KMS-11 (cell line): Measurements from ENCODE around the gene RAB10.

ENCODE experiments used
- H2AFZ ChIP-seq: fragments of 200-600 bp; sonication (generic); 2 replicates; pipeline ENCODE4 v1.6.1; 2016; ENCODE audit warnings: antibody characterized with exemption, mixed run types, low read depth
- H3K27ac ChIP-seq: fragments of 200-600 bp; sonication (generic); 2 replicates; pipeline ENCODE4 v1.6.1; 2016; ENCODE audit warnings: mild to moderate bottlenecking, mixed run types
- H3K27me3 ChIP-seq: fragments of 200-600 bp; sonication (generic); 2 replicates; pipeline ENCODE4 v1.6.1; 2017; ENCODE audit warnings: mild to moderate bottlenecking, low read depth, mixed run types, moderate library complexity; ENCODE audit not compliant: insufficient read depth
- H3K36me3 ChIP-seq: fragments of 200-600 bp; sonication (generic); 2 replicates; pipeline ENCODE4 v1.6.1; 2017; ENCODE audit warnings: mild to moderate bottlenecking, mixed run types; ENCODE audit not compliant: insufficient read depth
- H3K4me1 ChIP-seq: fragments of 200-600 bp; sonication (generic); 2 replicates; pipeline ENCODE4 v1.6.1; 2016; ENCODE audit warnings: mild to moderate bottlenecking, low read depth, mixed run types; ENCODE audit not compliant: poor library complexity, severe bottlenecking
- H3K4me2 ChIP-seq: fragments of 200-600 bp; sonication (generic); 2 replicates; pipeline ENCODE4 v1.7.0; 2016; ENCODE audit warnings: mild to moderate bottlenecking, mixed run types
- H3K4me3 ChIP-seq: fragments of 200-600 bp; sonication (generic); IDR thresholded peaks from 2 replicates; pipeline ENCODE4 v1.6.1; 2017; ENCODE audit warnings: low read depth, low read length, mixed read lengths; ENCODE audit not compliant: insufficient read depth
- H3K79me2 ChIP-seq: fragments of 200-600 bp; sonication (generic); 2 replicates; pipeline ENCODE4 v1.6.1; 2016; ENCODE audit warnings: low read depth, mixed run types; ENCODE audit not compliant: insufficient read depth
- H3K9ac ChIP-seq: fragments of 200-600 bp; sonication (generic); 2 replicates; pipeline ENCODE4 v1.6.1; 2016; ENCODE audit warnings: mild to moderate bottlenecking, mixed run types
- H4K20me1 ChIP-seq: fragments of 200-600 bp; sonication (generic); 2 replicates; pipeline ENCODE4 v1.6.1; 2016; ENCODE audit warnings: mild to moderate bottlenecking, mixed run types; ENCODE audit not compliant: insufficient read depth
- TF ChIP-seq, protein P1 (sequence below): fragments of 200-600 bp; sonication (generic); conservative IDR thresholded peaks from 2 replicates; pipeline ENCODE4 v1.6.1; 2017; ENCODE audit warnings: low read depth, mild to moderate bottlenecking, antibody characterized with exemption, low read length, moderate library complexity, mixed read lengths

The RAB10 gene

DNA sequence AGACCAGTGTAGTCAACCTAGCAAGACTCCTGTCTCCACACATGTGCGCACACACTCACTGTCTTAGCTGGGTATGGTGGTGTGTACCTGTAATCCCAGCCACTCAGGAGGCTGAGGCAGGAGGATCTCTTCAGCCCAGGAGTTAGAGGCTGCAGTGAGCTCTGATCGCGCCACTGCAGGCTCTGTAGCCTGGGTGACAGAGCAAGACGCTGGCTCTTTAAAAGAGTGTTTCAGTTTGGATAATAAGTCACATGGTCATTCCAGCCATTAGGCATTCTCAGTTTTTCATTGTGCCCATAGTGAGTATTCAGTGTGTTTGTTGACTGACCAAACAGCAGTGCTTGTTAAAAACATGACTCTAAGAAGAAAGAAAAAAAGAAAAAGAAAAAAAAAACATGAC, 31.0 kb downstream of the RAB10 start:
- H2AFZ ChIP-seq, result no peak overlapping the region
- no peak overlapping the region for H3K9ac ChIP-seq
- H3K4me1 ChIP-seq, result peaks cover 78% of the 10 kb centered on the region
- no peaks in the 10 kb centered on the region for H3K27me3 ChIP-seq
- no peak overlapping the region for H3K4me3 ChIP-seq
- H3K79me2 ChIP-seq, result peaks cover 81% of the 10 kb centered on the region
- H3K36me3 ChIP-seq, result no peaks in the 10 kb centered on the region
- no peak overlapping the region for H3K4me2 ChIP-seq
- TF ChIP-seq, protein P1, sequence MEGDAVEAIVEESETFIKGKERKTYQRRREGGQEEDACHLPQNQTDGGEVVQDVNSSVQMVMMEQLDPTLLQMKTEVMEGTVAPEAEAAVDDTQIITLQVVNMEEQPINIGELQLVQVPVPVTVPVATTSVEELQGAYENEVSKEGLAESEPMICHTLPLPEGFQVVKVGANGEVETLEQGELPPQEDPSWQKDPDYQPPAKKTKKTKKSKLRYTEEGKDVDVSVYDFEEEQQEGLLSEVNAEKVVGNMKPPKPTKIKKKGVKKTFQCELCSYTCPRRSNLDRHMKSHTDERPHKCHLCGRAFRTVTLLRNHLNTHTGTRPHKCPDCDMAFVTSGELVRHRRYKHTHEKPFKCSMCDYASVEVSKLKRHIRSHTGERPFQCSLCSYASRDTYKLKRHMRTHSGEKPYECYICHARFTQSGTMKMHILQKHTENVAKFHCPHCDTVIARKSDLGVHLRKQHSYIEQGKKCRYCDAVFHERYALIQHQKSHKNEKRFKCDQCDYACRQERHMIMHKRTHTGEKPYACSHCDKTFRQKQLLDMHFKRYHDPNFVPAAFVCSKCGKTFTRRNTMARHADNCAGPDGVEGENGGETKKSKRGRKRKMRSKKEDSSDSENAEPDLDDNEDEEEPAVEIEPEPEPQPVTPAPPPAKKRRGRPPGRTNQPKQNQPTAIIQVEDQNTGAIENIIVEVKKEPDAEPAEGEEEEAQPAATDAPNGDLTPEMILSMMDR, result no peak
- no peaks in the 10 kb centered on the region for H4K20me1 ChIP-seq
- peak overlapping the region; percentile 11; the same call in 1 of the 2 replicates for H3K27ac ChIP-seq

DNA sequence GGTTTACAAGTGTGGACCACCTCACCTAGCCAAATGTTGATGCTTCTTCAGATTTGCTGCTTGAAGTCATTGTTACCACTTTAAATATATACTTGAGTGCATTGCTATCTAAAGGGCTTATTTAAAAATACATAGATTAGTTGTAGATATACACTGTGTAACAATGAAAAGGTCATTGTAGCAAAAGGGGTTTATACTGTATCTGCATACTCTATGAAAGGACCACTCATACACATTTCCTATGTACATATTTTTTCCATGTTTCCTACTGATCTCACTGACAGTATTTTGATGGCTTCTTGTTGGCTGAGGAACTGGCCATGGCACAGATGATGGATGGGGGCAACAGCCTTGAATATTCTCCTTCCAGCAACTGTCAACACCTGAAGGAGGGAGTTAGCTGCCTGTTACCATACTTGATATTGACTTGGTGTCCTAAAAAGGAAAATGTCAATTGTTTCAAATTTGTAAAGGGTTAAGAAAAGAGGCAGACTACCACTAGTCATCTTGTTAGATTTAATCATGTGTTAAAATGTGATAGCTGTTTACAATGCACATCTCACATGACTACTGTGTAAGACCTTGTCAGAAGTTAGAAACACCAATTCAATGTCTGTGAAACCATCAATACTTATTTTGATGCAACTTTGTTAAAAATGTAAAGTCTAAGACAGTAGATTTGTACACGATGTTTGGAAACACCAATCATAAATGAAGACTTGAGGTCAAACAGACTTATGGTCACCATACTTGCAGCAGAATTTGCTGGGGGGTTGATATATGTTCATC, 33.5 kb downstream of the RAB10 start:
- no peaks in the 10 kb centered on the region for H4K20me1 ChIP-seq
- no peak overlapping the region for H2AFZ ChIP-seq
- peak overlapping the region; percentile 13 for H3K4me3 ChIP-seq
- H3K27me3 ChIP-seq, result no peaks in the 10 kb centered on the region
- peak overlapping the region; percentile 58 for H3K4me2 ChIP-seq
- peaks cover 81% of the 10 kb centered on the region for H3K79me2 ChIP-seq
- TF ChIP-seq, protein P1, result no peak
- peak overlapping the region; percentile 97 for H3K27ac ChIP-seq
- no peaks in the 10 kb centered on the region for H3K36me3 ChIP-seq
- H3K9ac ChIP-seq, result peak overlapping the region; percentile 72; the same call in 1 of the 2 replicates
- H3K4me1 ChIP-seq, result peaks cover 79% of the 10 kb centered on the region

DNA sequence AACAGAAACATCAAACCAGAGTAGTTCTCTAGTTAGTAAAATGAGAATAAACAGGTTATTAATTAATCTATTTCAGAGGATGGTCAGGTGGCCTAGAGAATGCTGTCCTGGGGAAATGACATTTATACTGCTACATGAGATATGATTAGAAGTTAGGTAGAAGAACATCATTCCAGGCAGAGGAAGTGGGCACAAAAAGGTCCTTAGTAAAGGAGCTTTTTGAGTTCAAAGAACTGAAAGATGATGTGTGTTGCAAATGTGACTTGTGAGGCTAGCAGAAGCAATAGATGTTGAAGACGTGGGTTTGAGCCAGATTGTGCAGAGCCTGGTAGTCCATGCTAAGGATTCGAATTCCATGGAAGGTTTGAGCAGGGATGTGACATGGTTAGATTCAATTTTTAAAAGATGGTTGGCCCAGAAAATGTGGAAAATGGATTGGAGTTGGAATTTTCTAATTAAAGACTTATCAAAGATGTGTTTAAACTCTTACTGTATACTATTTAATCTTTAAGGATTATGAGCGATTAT, 34.2 kb downstream of the RAB10 start:
- no peak overlapping the region for H2AFZ ChIP-seq
- peak overlapping the region; percentile 72; the same call in 1 of the 2 replicates for H3K9ac ChIP-seq
- TF ChIP-seq, protein P1, result no peak
- H3K79me2 ChIP-seq, result peaks cover 86% of the 10 kb centered on the region
- H4K20me1 ChIP-seq, result no peaks in the 10 kb centered on the region
- peak overlapping the region; percentile 13 for H3K4me3 ChIP-seq
- peak overlapping the region; percentile 97 for H3K27ac ChIP-seq
- H3K27me3 ChIP-seq, result no peaks in the 10 kb centered on the region
- H3K4me2 ChIP-seq, result peak overlapping the region; percentile 58
- H3K4me1 ChIP-seq, result peaks cover 86% of the 10 kb centered on the region
- no peaks in the 10 kb centered on the region for H3K36me3 ChIP-seq

DNA sequence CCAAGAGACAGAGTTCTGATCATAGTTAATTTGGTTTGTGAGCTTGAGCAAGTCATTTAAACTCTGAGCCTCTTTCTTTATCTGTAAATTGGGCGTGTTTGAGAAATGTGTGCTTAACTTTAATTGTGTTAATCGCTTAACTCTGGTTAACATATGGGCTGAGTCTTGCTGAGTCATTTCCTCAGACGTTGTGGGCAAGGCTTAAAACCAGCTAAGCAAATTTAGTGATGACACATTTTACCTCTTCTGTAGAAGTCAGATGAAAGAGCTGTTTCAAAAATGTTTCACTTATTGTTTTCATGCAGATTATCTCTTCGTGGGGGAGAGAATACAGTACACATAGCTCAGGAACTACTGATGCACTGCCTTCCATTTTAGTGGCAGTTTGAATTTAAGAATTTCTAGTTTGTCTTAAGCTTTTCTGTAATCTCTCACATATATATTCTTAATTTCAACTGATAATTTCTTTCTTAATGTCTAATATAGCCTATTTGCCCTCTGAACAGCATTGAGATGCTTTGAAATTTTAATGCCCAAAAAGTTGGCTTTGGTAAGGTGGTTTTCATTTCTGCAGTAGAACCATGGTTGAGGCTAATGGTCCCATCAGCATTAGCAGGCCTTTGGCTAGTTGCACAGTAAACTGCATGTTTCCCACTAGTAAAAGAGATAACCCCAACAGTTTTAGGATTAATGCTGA, 34.9 kb downstream of the RAB10 start:
- H3K27ac ChIP-seq, result peak overlapping the region; percentile 97
- H3K27me3 ChIP-seq, result no peaks in the 10 kb centered on the region
- peak overlapping the region; percentile 58 for H3K4me2 ChIP-seq
- no peak overlapping the region for H2AFZ ChIP-seq
- H3K4me3 ChIP-seq, result peak overlapping the region; percentile 6
- H3K36me3 ChIP-seq, result no peaks in the 10 kb centered on the region
- peaks cover 86% of the 10 kb centered on the region for H3K79me2 ChIP-seq
- peaks cover 93% of the 10 kb centered on the region for H3K4me1 ChIP-seq
- TF ChIP-seq, protein P1, result no peak
- H4K20me1 ChIP-seq, result no peaks in the 10 kb centered on the region
- H3K9ac ChIP-seq, result peak overlapping the region; percentile 72; the same call in 1 of the 2 replicates
